ENCODE measurements around the gene SCG5.

Gene SCG5

GRCh38 chr15:32677238-32677750 lies 35.8 kb downstream of the SCG5 start:
- POLR2A ChIA-PET = no interaction called here
- WGBS (ENCODE audit: insufficient coverage) = 100% methylated on average over 2 of the region's 5 CpGs
- no peak overlapping the region for H3K4me3 ChIP-seq (ENCODE audit: control insufficient read depth in 1 of 7, extremely low read depth in 1 of 7, insufficient read depth in 4 of 7, low read depth in 2 of 7, low read length in 6 of 7)
- H3K27me3 ChIP-seq (replicated peaks in 2 of 5; ENCODE audit: control insufficient read depth in 4 of 5, insufficient read depth in 5 of 5, low read length in 4 of 5) = peaks cover 0 to 2% (median 0%) of the 10 kb centered on the region in 5 experiments
- H3K27ac ChIP-seq (ENCODE audit: insufficient read depth in 1 of 2, low read depth in 1 of 2, low read length in 2 of 2, poor library complexity in 1 of 2, severe bottlenecking in 2 of 2) = no peak overlapping the region
- no peaks in the 10 kb centered on the region for H3K36me3 ChIP-seq (ENCODE audit: control insufficient read depth in 4 of 4, insufficient read depth in 4 of 4, low read length in 3 of 4)
- no peaks in the 10 kb centered on the region for H3K9me3 ChIP-seq (ENCODE audit: control extremely low read depth in 1 of 5, control insufficient read depth in 4 of 5, insufficient read depth in 2 of 5, low read depth in 1 of 5, low read length in 4 of 5)
- no peak for DNase-seq
- CTCF ChIA-PET = interaction anchor here (3.0 kb wide), 1 partner anchor 14 kb away, joined by 15 read pairs; no protein-coding TSS in a partner anchor
- H3K4me1 ChIP-seq (ENCODE audit: control extremely low read depth in 1 of 4, control insufficient read depth in 4 of 4, insufficient read depth in 4 of 4, low read length in 3 of 4) = no peaks in the 10 kb centered on the region

GRCh38 chr15:32679298-32679690 lies 37.8 kb downstream of the SCG5 start:
- CTCF ChIA-PET = interaction anchor here (1.2 to 3.0 kb wide), 2 partner anchors 16 to 25 kb away, joined by 3 to 15 read pairs; no protein-coding TSS in a partner anchor
- POLR2A ChIA-PET = no interaction called here
- 98% methylated on average over 4 of the region's 4 CpGs for WGBS (ENCODE audit: insufficient coverage)
- Histone ChIP-seq H3K36me3 (ENCODE audit: control insufficient read depth in 4 of 4, insufficient read depth in 4 of 4, low read length in 3 of 4) (no peaks in the 10 kb centered on the region), H3K27me3 (replicated peaks in 2 of 5; ENCODE audit: control insufficient read depth in 4 of 5, insufficient read depth in 5 of 5, low read length in 4 of 5) (peaks cover 0 to 2% (median 0%) of the 10 kb centered on the region in 5 experiments), H3K4me1 (ENCODE audit: control extremely low read depth in 1 of 4, control insufficient read depth in 4 of 4, insufficient read depth in 4 of 4, low read length in 3 of 4) (peaks cover 0 to 7% (median 5%) of the 10 kb centered on the region in 4 experiments), H3K9me3 (ENCODE audit: control extremely low read depth in 1 of 5, control insufficient read depth in 4 of 5, insufficient read depth in 2 of 5, low read depth in 1 of 5, low read length in 4 of 5) (no peaks in the 10 kb centered on the region), H3K4me3 (ENCODE audit: control insufficient read depth in 1 of 7, extremely low read depth in 1 of 7, insufficient read depth in 4 of 7, low read depth in 2 of 7, low read length in 6 of 7) (no peak overlapping the region), H3K27ac (ENCODE audit: insufficient read depth in 1 of 2, low read depth in 1 of 2, low read length in 2 of 2, poor library complexity in 1 of 2, severe bottlenecking in 2 of 2) (no peak overlapping the region)
- no peak for DNase-seq

GRCh38 chr15:32682569-32682968 lies 41.1 kb downstream of the SCG5 start:
- CTCF ChIA-PET = interaction anchor here (2.5 kb wide), 1 partner anchor 20 kb away, joined by 8 read pairs; no protein-coding TSS in a partner anchor
- POLR2A ChIA-PET = interaction anchor here (0.6 kb wide), 1 partner anchor 1581 kb away, joined by 5 read pairs; no protein-coding TSS in a partner anchor
- no peak for DNase-seq
- Histone ChIP-seq H3K27ac (ENCODE audit: insufficient read depth in 1 of 2, low read depth in 1 of 2, low read length in 2 of 2, poor library complexity in 1 of 2, severe bottlenecking in 2 of 2) (no peak overlapping the region), H3K36me3 (ENCODE audit: control insufficient read depth in 4 of 4, insufficient read depth in 4 of 4, low read length in 3 of 4) (no peaks in the 10 kb centered on the region), H3K9me3 (ENCODE audit: control extremely low read depth in 1 of 5, control insufficient read depth in 4 of 5, insufficient read depth in 2 of 5, low read depth in 1 of 5, low read length in 4 of 5) (no peaks in the 10 kb centered on the region), H3K4me3 (ENCODE audit: control insufficient read depth in 1 of 7, extremely low read depth in 1 of 7, insufficient read depth in 4 of 7, low read depth in 2 of 7, low read length in 6 of 7) (no peak overlapping the region), H3K27me3 (replicated peaks in 2 of 5; ENCODE audit: control insufficient read depth in 4 of 5, insufficient read depth in 5 of 5, low read length in 4 of 5) (no peaks in the 10 kb centered on the region), H3K4me1 (ENCODE audit: control extremely low read depth in 1 of 4, control insufficient read depth in 4 of 4, insufficient read depth in 4 of 4, low read length in 3 of 4) (peaks cover 0 to 10% (median 6%) of the 10 kb centered on the region in 4 experiments)
- WGBS (ENCODE audit: insufficient coverage) = 100% methylated on average over 2 of the region's 3 CpGs

- H3K27me3 ChIP-seq (replicated peaks in 2 of 5; ENCODE audit: control insufficient read depth in 4 of 5, insufficient read depth in 5 of 5, low read length in 4 of 5) = no peaks in the 10 kb centered on the region
- no peak for DNase-seq
- POLR2A ChIA-PET = interaction anchor here (0.6 kb wide), 1 partner anchor 1581 kb away, joined by 5 read pairs; no protein-coding TSS in a partner anchor
- CTCF ChIA-PET = interaction anchor here (1.3 to 2.5 kb wide), 2 partner anchors 21 to 34 kb away, joined by 3 to 8 read pairs; no protein-coding TSS in a partner anchor
- no peaks in the 10 kb centered on the region for H3K9me3 ChIP-seq (ENCODE audit: control extremely low read depth in 1 of 5, control insufficient read depth in 4 of 5, insufficient read depth in 2 of 5, low read depth in 1 of 5, low read length in 4 of 5)
- H3K27ac ChIP-seq (ENCODE audit: insufficient read depth in 1 of 2, low read depth in 1 of 2, low read length in 2 of 2, poor library complexity in 1 of 2, severe bottlenecking in 2 of 2) = no peak overlapping the region
- H3K36me3 ChIP-seq (ENCODE audit: control insufficient read depth in 4 of 4, insufficient read depth in 4 of 4, low read length in 3 of 4) = no peaks in the 10 kb centered on the region
- 100% methylated on average over 2 of the region's 2 CpGs for WGBS (ENCODE audit: insufficient coverage)
- no peak overlapping the region for H3K4me3 ChIP-seq (ENCODE audit: control insufficient read depth in 1 of 7, extremely low read depth in 1 of 7, insufficient read depth in 4 of 7, low read depth in 2 of 7, low read length in 6 of 7)
- H3K4me1 ChIP-seq (ENCODE audit: control extremely low read depth in 1 of 4, control insufficient read depth in 4 of 4, insufficient read depth in 4 of 4, low read length in 3 of 4) = peaks cover 0 to 10% (median 6%) of the 10 kb centered on the region in 4 experiments
These were observed 41.6 kb downstream of the SCG5 start for GRCh38 chr15:32682977-32683630.

GRCh38 chr15:32683906-32684584 lies 42.5 kb downstream of the SCG5 start:
- H3K4me3 ChIP-seq (ENCODE audit: control insufficient read depth in 1 of 7, extremely low read depth in 1 of 7, insufficient read depth in 4 of 7, low read depth in 2 of 7, low read length in 6 of 7) = no peak overlapping the region
- ChIA-PET CTCF (interaction anchor here (1.3 to 2.5 kb wide), 2 partner anchors 22 to 35 kb away, joined by 3 to 8 read pairs; no protein-coding TSS in a partner anchor), POLR2A (no interaction called here)
- H3K27ac ChIP-seq (ENCODE audit: insufficient read depth in 1 of 2, low read depth in 1 of 2, low read length in 2 of 2, poor library complexity in 1 of 2, severe bottlenecking in 2 of 2) = no peak overlapping the region
- no peaks in the 10 kb centered on the region for H3K27me3 ChIP-seq (replicated peaks in 2 of 5; ENCODE audit: control insufficient read depth in 4 of 5, insufficient read depth in 5 of 5, low read length in 4 of 5)
- peak; percentile 41 to 81 (median 74) for DNase-seq
- no peaks in the 10 kb centered on the region for H3K36me3 ChIP-seq (ENCODE audit: control insufficient read depth in 4 of 4, insufficient read depth in 4 of 4, low read length in 3 of 4)
- H3K9me3 ChIP-seq (ENCODE audit: control extremely low read depth in 1 of 5, control insufficient read depth in 4 of 5, insufficient read depth in 2 of 5, low read depth in 1 of 5, low read length in 4 of 5) = no peaks in the 10 kb centered on the region
- 75% methylated on average over 8 of the region's 8 CpGs for WGBS (ENCODE audit: insufficient coverage)
- peaks cover 0 to 10% (median 6%) of the 10 kb centered on the region in 4 experiments for H3K4me1 ChIP-seq (ENCODE audit: control extremely low read depth in 1 of 4, control insufficient read depth in 4 of 4, insufficient read depth in 4 of 4, low read length in 3 of 4)

- CTCF ChIA-PET = interaction anchor here (1.4 kb wide), 1 partner anchor 20 kb away, joined by 3 read pairs; no protein-coding TSS in a partner anchor
These were observed 44.1 kb downstream of the SCG5 start for GRCh38 chr15:32685576-32685975.

More at GRCh38 chr15:32685576-32685975, 44.1 kb downstream of the SCG5 start:
- peaks cover 0 to 3% (median 0%) of the 10 kb centered on the region in 5 experiments for H3K27me3 ChIP-seq (replicated peaks in 2 of 5; ENCODE audit: control insufficient read depth in 4 of 5, insufficient read depth in 5 of 5, low read length in 4 of 5)
- 100% methylated on average over 1 of the region's 1 CpG for WGBS (ENCODE audit: insufficient coverage)
- no peak overlapping the region for H3K27ac ChIP-seq (ENCODE audit: insufficient read depth in 1 of 2, low read depth in 1 of 2, low read length in 2 of 2, poor library complexity in 1 of 2, severe bottlenecking in 2 of 2)
- H3K36me3 ChIP-seq (ENCODE audit: control insufficient read depth in 4 of 4, insufficient read depth in 4 of 4, low read length in 3 of 4) = no peaks in the 10 kb centered on the region
- no peaks in the 10 kb centered on the region for H3K9me3 ChIP-seq (ENCODE audit: control extremely low read depth in 1 of 5, control insufficient read depth in 4 of 5, insufficient read depth in 2 of 5, low read depth in 1 of 5, low read length in 4 of 5)
- H3K4me3 ChIP-seq (ENCODE audit: control insufficient read depth in 1 of 7, extremely low read depth in 1 of 7, insufficient read depth in 4 of 7, low read depth in 2 of 7, low read length in 6 of 7) = no peak overlapping the region
- H3K4me1 ChIP-seq (ENCODE audit: control extremely low read depth in 1 of 4, control insufficient read depth in 4 of 4, insufficient read depth in 4 of 4, low read length in 3 of 4) = peaks cover 0 to 10% (median 6%) of the 10 kb centered on the region in 4 experiments
- DNase-seq = no peak
- POLR2A ChIA-PET = no interaction called here

Measured in common myeloid progenitor, CD34-positive (primary cell).